HG02852 (cell line): ENCODE results near the gene ZFP36L2.

Experiments used
- ATAC-seq: cut with Tn5 transposase; IDR thresholded peaks from one replicate; pipeline ENCODE4 v1.9.1; 2021; ENCODE audit warnings: mild to moderate bottlenecking, moderate library complexity; ENCODE audit not compliant: unreplicated experiment

The ZFP36L2 gene

GRCh38 chr2:43224131-43224570 is 2.3 kb downstream of the ZFP36L2 start:
- ATAC-seq, result no peak

GRCh38 chr2:43223521-43224001 is 2.8 kb downstream of the ZFP36L2 start:
- ATAC-seq, result no peak

- no peak for ATAC-seq
Observed at GRCh38 chr2:43222475-43223309, 3.7 kb downstream of the ZFP36L2 start.

- no peak for ATAC-seq
Observed at GRCh38 chr2:43221763-43222474, 4.5 kb downstream of the ZFP36L2 start.

- no peak for ATAC-seq
Observed at GRCh38 chr2:43221124-43221762, 5.2 kb downstream of the ZFP36L2 start.

- ATAC-seq, result no peak
Observed at GRCh38 chr2:43220760-43221123, 5.7 kb downstream of the ZFP36L2 start.

GRCh38 chr2:43220229-43220751 is 6.1 kb downstream of the ZFP36L2 start:
- no peak for ATAC-seq

GRCh38 chr2:43219383-43220228 is 6.8 kb downstream of the ZFP36L2 start:
- ATAC-seq, result peak; percentile 58

- ATAC-seq, result no peak
Observed at GRCh38 chr2:43218702-43219382, 7.6 kb downstream of the ZFP36L2 start.

- ATAC-seq, result no peak
Observed at GRCh38 chr2:43218155-43218701, 8.2 kb downstream of the ZFP36L2 start.

- no peak for ATAC-seq
Observed at GRCh38 chr2:43217228-43218154, 8.9 kb downstream of the ZFP36L2 start.

- no peak for ATAC-seq
Observed at GRCh38 chr2:43216629-43217028, 9.8 kb downstream of the ZFP36L2 start.

GRCh38 chr2:43215673-43216255 is 10.6 kb downstream of the ZFP36L2 start:
- no peak for ATAC-seq

GRCh38 chr2:43214253-43214652 is 12.2 kb downstream of the ZFP36L2 start:
- ATAC-seq, result no peak

GRCh38 chr2:43212931-43213330 is 13.5 kb downstream of the ZFP36L2 start:
- no peak for ATAC-seq

- no peak for ATAC-seq
Observed at GRCh38 chr2:43212216-43212835, 14.1 kb downstream of the ZFP36L2 start.

GRCh38 chr2:43210467-43211303 is 15.7 kb downstream of the ZFP36L2 start:
- ATAC-seq, result no peak
